SJCRH30 (cell line): ENCODE data around the gene KCNAB2. TPM values are rescaled to one million over a fixed set of nuclear protein-coding genes. Genes with fewer than 3 reads are reported as not detected.

Source experiments
- DNase-seq, 2 experiments: peaks; one replicate each; pipeline ENCODE4 v3.0.0-alpha.2; 2015 to 2020
- H3K27ac ChIP-seq: fragments of 250-450 bp; sonication (Bioruptor Pico); 2 replicates; pipeline ENCODE4 v1.5.1; 2020; ENCODE audit warnings: mild to moderate bottlenecking, moderate library complexity
- H3K27me3 ChIP-seq: fragments of 250-450 bp; sonication (Bioruptor Pico); 2 replicates; pipeline ENCODE4 v1.5.1; 2020; ENCODE audit warnings: mild to moderate bottlenecking, moderate library complexity
- H3K36me3 ChIP-seq: fragments of 250-450 bp; sonication (Bioruptor Pico); 2 replicates; pipeline ENCODE4 v1.5.1; 2020; ENCODE audit warnings: mild to moderate bottlenecking, moderate library complexity
- H3K4me1 ChIP-seq: fragments of 250-450 bp; sonication (Bioruptor Pico); 2 replicates; pipeline ENCODE4 v1.5.1; 2020; ENCODE audit warnings: mild to moderate bottlenecking, moderate library complexity
- H3K4me3 ChIP-seq: fragments of 250-450 bp; sonication (Bioruptor Pico); 2 replicates; pipeline ENCODE4 v1.5.1; 2020; ENCODE audit warnings: mild to moderate bottlenecking, moderate library complexity
- H3K9me3 ChIP-seq: fragments of 250-450 bp; sonication (Bioruptor Pico); replicated peaks from 2 replicates; pipeline ENCODE4 v1.5.1; 2020; ENCODE audit warnings: mild to moderate bottlenecking, moderate library complexity
- total RNA-seq: library from RNA; depleted of rRNA; stranded (reverse); fragments of >200 nt; shearing (Covaris generic); gene quantifications from 2 replicates; pipeline ENCODE4 v1.2.3, GENCODE V29; 2014

Gene KCNAB2
- total RNA-seq, 1 experiment from 2014 or later = 0.77 TPM

- H3K36me3 ChIP-seq = no peaks in the 10 kb centered on the region
- H3K27me3 ChIP-seq = no peaks in the 10 kb centered on the region
- no peak overlapping the region for H3K4me3 ChIP-seq
- no peak for DNase-seq
- H3K27ac ChIP-seq = no peak overlapping the region
- H3K9me3 ChIP-seq = no peaks in the 10 kb centered on the region
- H3K4me1 ChIP-seq = peaks cover 12% of the 10 kb centered on the region; the same call in 1 of the 2 replicates
These were observed 40.3 kb upstream of the KCNAB2 start for GRCh38 chr1:6005276-6005917.

- peaks cover 9% of the 10 kb centered on the region; the same call in 1 of the 2 replicates for H3K4me1 ChIP-seq
- H3K27me3 ChIP-seq = no peaks in the 10 kb centered on the region
- H3K9me3 ChIP-seq = no peaks in the 10 kb centered on the region
- H3K36me3 ChIP-seq = no peaks in the 10 kb centered on the region
- DNase-seq = no peak
- no peak overlapping the region for H3K4me3 ChIP-seq
- no peak overlapping the region for H3K27ac ChIP-seq
These were observed 38.8 kb upstream of the KCNAB2 start for GRCh38 chr1:6006882-6007281.

GRCh38 chr1:6007318-6008083 is 38.2 kb upstream of the KCNAB2 start:
- Histone ChIP-seq H3K4me1 (peaks cover 3% of the 10 kb centered on the region; the same call in 1 of the 2 replicates), H3K36me3 (no peaks in the 10 kb centered on the region), H3K9me3 (no peaks in the 10 kb centered on the region), H3K27me3 (no peaks in the 10 kb centered on the region), H3K27ac (no peak overlapping the region), H3K4me3 (no peak overlapping the region)
- no peak for DNase-seq

- Histone ChIP-seq H3K27me3 (no peaks in the 10 kb centered on the region), H3K4me1 (no peaks in the 10 kb centered on the region; the same call in 1 of the 2 replicates), H3K9me3 (no peaks in the 10 kb centered on the region), H3K36me3 (no peaks in the 10 kb centered on the region), H3K27ac (no peak overlapping the region), H3K4me3 (no peak overlapping the region)
- DNase-seq = no peak
These were observed 37.6 kb upstream of the KCNAB2 start for GRCh38 chr1:6008084-6008415.

- H3K4me1 ChIP-seq = no peaks in the 10 kb centered on the region; the same call in 1 of the 2 replicates
- no peak overlapping the region for H3K27ac ChIP-seq
- no peaks in the 10 kb centered on the region for H3K27me3 ChIP-seq
- H3K9me3 ChIP-seq = no peaks in the 10 kb centered on the region
- no peak overlapping the region for H3K4me3 ChIP-seq
- DNase-seq = no peak
- H3K36me3 ChIP-seq = no peaks in the 10 kb centered on the region
These were observed 37.0 kb upstream of the KCNAB2 start for GRCh38 chr1:6008696-6009095.

- no peak overlapping the region for H3K27ac ChIP-seq
- no peaks in the 10 kb centered on the region for H3K36me3 ChIP-seq
- DNase-seq = no peak
These were observed 36.3 kb upstream of the KCNAB2 start for GRCh38 chr1:6009120-6010040.

GRCh38 chr1:6010554-6010953 is 35.1 kb upstream of the KCNAB2 start:
- Histone ChIP-seq H3K27ac (no peak overlapping the region), H3K36me3 (no peaks in the 10 kb centered on the region), H3K9me3 (no peaks in the 10 kb centered on the region), H3K4me1 (no peaks in the 10 kb centered on the region), H3K4me3 (no peak overlapping the region), H3K27me3 (no peaks in the 10 kb centered on the region)
- DNase-seq = no peak

More at GRCh38 chr1:6009120-6010040, 36.3 kb upstream of the KCNAB2 start:
- H3K4me3 ChIP-seq = no peak overlapping the region
- no peaks in the 10 kb centered on the region for H3K9me3 ChIP-seq
- no peaks in the 10 kb centered on the region for H3K27me3 ChIP-seq
- H3K4me1 ChIP-seq = no peaks in the 10 kb centered on the region

GRCh38 chr1:6011161-6011945 is 34.3 kb upstream of the KCNAB2 start:
- no peaks in the 10 kb centered on the region for H3K9me3 ChIP-seq
- DNase-seq = no peak

GRCh38 chr1:6011946-6012258 is 33.8 kb upstream of the KCNAB2 start:
- H3K27ac ChIP-seq = no peak overlapping the region
- no peak for DNase-seq
- no peaks in the 10 kb centered on the region for H3K27me3 ChIP-seq
- no peaks in the 10 kb centered on the region for H3K9me3 ChIP-seq
- H3K36me3 ChIP-seq = no peaks in the 10 kb centered on the region
- no peak overlapping the region for H3K4me3 ChIP-seq
- H3K4me1 ChIP-seq = peaks cover 6% of the 10 kb centered on the region; the same call in 1 of the 2 replicates

More at GRCh38 chr1:6011161-6011945, 34.3 kb upstream of the KCNAB2 start:
- H3K36me3 ChIP-seq = no peaks in the 10 kb centered on the region
- no peak overlapping the region for H3K27ac ChIP-seq
- H3K27me3 ChIP-seq = no peaks in the 10 kb centered on the region
- H3K4me3 ChIP-seq = no peak overlapping the region
- H3K4me1 ChIP-seq = peaks cover 5% of the 10 kb centered on the region; the same call in 1 of the 2 replicates

GRCh38 chr1:6012529-6013318 is 33.0 kb upstream of the KCNAB2 start:
- Histone ChIP-seq H3K9me3 (no peaks in the 10 kb centered on the region), H3K27me3 (no peaks in the 10 kb centered on the region), H3K4me3 (no peak overlapping the region), H3K36me3 (no peaks in the 10 kb centered on the region), H3K27ac (no peak overlapping the region), H3K4me1 (peaks cover 6% of the 10 kb centered on the region; the same call in 1 of the 2 replicates)
- no peak for DNase-seq

GRCh38 chr1:6013491-6013890 is 32.2 kb upstream of the KCNAB2 start:
- 0 out of 2 replicates have a peak, but pooled peaks cover 5% of the 10 kb centered on the region for H3K27me3 ChIP-seq
- no peak overlapping the region for H3K4me3 ChIP-seq
- no peaks in the 10 kb centered on the region for H3K36me3 ChIP-seq
- H3K9me3 ChIP-seq = no peaks in the 10 kb centered on the region
- DNase-seq = no peak
- H3K27ac ChIP-seq = no peak overlapping the region
- peaks cover 6% of the 10 kb centered on the region; the same call in 1 of the 2 replicates for H3K4me1 ChIP-seq

GRCh38 chr1:6014130-6014999 is 31.3 kb upstream of the KCNAB2 start:
- no peak for DNase-seq
- H3K27me3 ChIP-seq = 0 out of 2 replicates have a peak, but pooled peaks cover 5% of the 10 kb centered on the region
- H3K4me1 ChIP-seq = peaks cover 6% of the 10 kb centered on the region; the same call in 1 of the 2 replicates
- no peaks in the 10 kb centered on the region for H3K36me3 ChIP-seq
- H3K9me3 ChIP-seq = no peaks in the 10 kb centered on the region
- no peak overlapping the region for H3K27ac ChIP-seq
- no peak overlapping the region for H3K4me3 ChIP-seq
